T-helper 1 cell (primary cell): Measurements from ENCODE around the gene CAMK2N1.
"Not testable (repeated sequence)": the region's sequence is repeated elsewhere in the genome, so short reads cannot be mapped to it uniquely, and the experiment has no call there.

ENCODE experiments used
- DNase-seq, 5 donors: peaks; one replicate each; pipeline ENCODE4 v3.0.0-alpha.2; 2012 to 2020

Gene CAMK2N1

DNA sequence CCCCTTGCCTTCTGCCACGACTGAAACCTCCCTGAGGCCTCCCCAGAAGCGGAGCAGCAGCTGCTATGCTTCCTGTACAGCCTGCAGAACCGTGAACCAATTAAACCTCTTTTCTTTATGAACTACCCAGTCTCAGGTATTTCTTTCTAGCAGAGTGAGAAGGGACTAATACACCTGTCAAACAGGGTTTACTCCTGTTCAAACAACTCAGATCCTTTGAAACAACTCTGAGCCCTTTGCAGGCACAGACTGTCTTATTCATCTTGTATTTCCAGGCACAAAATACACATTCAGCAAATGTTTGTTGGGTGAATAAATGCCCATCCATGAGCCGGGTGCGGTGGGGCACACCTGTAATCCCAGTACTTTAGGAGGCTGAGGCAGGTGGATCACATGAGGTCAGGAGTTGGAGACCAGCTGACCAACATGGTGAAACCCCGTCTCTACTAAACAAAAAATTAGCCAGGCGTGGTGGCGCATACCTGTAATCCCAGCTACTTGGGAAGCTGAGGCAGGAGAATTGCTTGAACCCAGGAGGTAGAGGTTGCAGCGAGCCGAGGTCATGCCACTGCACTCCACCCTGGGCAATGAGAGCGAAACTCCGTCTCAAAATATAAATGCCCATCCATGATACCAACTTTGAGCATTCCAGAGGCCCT is 10.8 kb upstream of the CAMK2N1 start:
- DNase-seq = not testable (repeated sequence)

DNA sequence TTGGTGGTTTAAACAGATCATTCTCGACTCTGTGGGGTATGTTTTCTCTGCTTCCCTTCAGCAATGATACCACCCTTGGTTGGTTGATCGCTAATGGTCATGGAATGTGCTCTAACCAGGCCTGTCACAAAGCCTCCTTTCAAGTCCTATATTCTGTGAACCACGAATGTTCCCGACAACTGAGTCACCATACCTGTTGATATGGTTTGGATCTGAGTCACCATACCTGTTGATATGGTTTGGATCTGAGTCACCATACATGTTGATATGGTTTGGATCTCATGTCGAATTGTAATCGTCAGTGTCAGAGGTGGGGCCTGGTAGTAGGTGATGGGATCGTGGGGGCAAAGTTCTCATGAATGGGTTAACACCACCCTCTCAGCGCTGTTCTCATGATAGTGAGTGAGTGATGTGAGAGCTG is 10.2 kb upstream of the CAMK2N1 start:
- peak in 1 of 5 donors; percentile 14 for DNase-seq

GRCh38 chr1:20495661-20496060 is 9.7 kb upstream of the CAMK2N1 start:
- no peak for DNase-seq

GRCh38 chr1:20494609-20495311 is 8.8 kb upstream of the CAMK2N1 start:
- DNase-seq = no peak

DNA sequence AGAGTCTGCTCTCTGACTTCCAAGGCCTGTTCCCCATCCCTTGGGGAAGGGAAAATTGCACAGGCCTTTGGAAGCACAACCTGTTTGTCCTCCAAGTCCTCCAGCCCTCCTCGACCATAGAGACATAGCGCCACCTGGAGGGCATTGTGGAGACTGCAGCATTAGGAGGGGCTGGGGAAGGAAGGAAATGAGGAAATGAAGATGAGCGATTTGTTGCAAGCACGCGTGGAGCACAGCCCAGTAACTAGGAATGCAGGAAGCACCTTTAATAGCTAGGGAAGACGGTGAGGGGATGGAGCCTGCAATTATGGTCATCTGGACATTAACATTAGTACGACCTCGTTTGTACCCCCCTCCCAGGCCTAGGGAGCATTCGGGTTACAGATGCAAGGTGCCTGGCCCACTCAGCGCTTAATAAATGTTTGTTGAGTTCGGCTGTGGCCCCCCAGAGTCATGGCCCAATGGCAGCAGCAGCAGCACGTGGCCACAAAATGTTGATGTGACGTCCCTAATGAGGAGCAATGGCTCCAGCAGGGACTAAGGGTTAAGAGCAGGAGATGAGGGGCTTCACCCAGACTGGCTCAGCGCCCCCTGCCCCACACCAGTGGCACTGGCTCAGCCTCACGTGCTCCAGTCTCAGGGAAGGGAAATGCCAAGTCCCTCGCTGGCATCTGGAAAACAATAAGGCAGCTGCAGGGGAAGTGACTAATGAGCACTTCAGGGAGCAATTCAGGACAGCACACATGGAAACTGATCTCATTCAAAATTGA is 8.0 kb upstream of the CAMK2N1 start:
- peak; percentile 40 to 78 (median 70) for DNase-seq

- DNase-seq = no peak
Measured at GRCh38 chr1:20493309-20493708, 7.3 kb upstream of the CAMK2N1 start.

GRCh38 chr1:20492751-20493150 is 6.7 kb upstream of the CAMK2N1 start:
- DNase-seq = no peak

GRCh38 chr1:20491866-20492265 is 5.9 kb upstream of the CAMK2N1 start:
- DNase-seq = no peak

GRCh38 chr1:20491178-20491577 is 5.2 kb upstream of the CAMK2N1 start:
- DNase-seq = no peak

- DNase-seq = no peak
Measured at GRCh38 chr1:20487236-20487590, 1.2 kb upstream of the CAMK2N1 start.

- no peak for DNase-seq
Measured at GRCh38 chr1:20486457-20487235, 636 bp upstream of the CAMK2N1 start.

DNA sequence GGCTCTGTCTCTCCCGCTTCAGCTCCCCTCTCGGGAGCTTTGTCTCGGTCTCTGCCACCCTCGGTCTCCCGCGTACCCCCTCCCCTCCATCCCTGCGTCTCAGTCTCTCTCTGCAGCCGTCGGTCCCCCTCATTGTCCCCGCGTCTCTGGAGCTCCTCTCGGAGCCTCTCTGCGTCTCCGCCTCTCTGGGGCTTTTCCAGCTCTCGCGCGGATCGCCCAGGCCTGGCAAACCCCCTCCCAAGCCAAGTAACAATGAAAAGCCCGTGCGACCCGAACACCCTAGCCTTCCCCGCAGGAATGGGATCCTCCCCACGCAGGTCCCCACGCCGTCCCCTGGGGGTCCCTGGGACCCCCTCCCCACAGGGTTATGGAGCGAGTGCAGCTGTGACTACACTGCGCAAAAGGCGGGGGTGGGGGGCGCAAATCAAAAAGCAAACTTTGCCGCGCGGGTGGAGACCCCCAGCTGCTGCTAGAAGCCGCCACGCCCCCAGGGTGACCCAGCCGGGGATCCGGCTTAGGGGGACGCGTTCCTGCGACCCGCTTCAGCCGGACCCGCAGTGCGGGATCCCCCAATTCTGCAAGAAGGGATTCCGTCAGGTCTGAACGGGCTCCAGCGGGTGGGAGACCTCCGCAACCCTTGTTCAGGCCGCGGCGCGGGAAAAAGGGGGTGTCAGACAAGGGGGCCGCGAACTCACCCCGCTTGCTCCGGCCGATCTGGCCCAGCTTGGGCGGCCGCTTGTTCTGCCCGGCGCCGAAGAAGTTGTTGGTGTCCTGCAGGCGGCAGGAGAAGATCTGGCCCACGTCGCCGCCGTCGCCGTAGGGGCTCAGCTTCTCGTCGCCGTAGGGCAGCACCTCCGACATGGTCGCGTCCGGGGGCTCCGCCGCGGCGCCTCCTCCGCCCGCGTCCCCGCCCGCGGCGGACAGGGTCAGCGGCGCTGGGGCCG is 1.2 kb downstream of the CAMK2N1 start:
- DNase-seq = no peak

DNA sequence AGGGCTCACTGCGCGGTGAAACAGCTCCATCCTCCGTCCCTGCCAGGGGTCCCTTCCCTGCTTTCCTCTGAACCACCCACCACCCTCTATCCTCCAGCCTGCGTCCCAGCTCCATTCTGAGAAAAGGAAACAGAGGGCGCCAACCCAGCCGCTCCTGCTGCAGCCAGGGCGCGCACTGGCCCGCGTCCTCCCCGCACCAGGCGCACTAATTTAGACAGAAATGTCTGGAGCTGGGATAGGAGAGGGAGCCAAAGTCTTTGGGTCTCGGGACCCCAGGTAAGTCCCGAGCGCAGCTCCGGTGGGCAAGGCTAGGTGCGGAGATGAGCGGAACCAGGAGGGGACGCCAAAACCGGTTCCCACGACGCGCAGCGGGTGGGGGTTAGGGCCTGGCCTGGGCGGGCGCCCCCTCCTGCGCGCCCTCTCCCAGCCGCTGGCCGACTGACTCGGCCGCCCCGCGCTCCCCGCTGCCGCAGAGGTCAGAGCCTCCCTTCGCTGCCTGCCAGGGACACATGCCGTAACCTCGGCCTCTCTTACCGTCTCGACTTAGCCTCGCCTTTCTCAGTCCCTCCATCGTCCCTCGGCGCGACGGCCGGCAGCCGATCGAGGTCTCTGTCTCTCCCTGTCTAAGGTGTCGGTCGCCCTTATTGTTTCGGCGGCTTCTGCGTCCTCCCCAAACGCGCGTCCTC is 2.0 kb downstream of the CAMK2N1 start:
- no peak for DNase-seq

DNA sequence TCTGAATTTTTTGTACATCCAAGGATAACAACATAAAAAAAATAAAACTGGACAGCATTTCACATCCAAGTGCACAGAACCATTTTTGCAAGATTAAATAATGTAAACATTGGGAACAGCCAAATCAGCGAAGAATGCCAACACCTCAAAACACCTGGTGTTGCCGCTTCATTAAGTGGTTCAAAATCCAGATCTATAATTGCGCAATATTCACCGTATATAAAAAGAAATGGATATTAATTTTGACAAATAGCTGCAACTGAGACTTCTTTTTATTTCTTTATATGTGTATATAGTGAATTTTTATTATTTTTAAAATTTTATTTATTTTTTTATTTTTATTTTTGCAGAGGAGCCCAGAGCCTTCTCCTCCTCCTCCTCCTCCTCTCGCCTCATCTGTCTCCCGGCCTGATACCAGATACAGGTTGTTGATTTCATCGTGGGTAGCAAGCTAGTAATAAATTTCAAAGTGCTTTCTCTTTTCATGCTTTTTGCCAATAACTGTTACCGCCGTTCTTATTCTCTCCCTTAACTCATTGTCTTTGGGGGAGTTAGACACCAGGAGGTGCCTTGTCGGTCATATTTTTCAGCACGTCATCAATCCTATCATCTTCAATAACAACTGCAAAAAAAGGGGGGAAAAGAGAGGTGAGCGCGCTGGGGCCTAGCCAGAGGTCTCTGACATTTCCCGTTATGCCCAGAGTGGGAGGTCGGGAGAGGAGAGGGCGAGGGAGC is 2.7 kb downstream of the CAMK2N1 start:
- DNase-seq = no peak

DNA sequence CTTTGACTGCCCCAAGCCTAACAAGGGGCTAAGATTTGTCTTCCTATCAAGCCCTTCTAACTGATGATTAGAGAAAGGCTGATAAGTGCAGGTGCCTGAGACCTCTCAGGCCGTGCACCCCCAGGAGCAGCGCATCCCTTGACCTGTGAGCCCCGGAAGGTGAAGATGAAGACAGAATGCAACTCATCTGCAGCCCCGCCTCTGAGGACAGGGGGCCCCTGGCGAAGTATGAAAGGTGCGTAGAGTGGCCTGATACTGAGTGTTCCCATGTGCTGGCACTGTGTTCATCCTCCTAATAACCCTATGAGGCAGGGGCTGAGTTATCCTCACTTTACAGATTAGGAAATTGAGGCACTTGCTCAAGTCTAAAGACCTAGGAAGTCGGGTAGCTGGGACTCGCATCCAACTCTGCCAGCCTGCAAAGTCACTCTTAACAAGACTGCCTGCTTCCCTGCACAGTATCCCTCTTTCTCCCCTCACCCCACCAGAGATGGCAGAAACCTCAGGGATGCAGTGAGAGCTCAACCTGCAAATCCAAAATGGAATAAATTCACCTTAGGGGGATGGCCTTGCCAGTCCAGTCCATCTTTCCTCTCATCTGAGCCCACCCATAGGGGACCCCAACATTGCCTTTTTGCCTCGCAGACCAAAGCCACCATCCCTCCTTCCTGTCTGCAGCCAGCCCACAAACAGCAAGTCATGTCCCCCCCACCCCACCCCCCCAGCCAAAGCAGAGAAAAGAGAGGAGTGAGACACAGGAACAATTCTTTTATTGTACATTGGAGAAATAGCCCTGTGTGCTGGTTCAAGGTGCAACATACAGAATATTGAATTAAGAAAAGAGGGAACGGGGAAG is 4.1 kb downstream of the CAMK2N1 start:
- DNase-seq = no peak

GRCh38 chr1:20480951-20481617 is 4.9 kb downstream of the CAMK2N1 start:
- DNase-seq = no peak

DNA sequence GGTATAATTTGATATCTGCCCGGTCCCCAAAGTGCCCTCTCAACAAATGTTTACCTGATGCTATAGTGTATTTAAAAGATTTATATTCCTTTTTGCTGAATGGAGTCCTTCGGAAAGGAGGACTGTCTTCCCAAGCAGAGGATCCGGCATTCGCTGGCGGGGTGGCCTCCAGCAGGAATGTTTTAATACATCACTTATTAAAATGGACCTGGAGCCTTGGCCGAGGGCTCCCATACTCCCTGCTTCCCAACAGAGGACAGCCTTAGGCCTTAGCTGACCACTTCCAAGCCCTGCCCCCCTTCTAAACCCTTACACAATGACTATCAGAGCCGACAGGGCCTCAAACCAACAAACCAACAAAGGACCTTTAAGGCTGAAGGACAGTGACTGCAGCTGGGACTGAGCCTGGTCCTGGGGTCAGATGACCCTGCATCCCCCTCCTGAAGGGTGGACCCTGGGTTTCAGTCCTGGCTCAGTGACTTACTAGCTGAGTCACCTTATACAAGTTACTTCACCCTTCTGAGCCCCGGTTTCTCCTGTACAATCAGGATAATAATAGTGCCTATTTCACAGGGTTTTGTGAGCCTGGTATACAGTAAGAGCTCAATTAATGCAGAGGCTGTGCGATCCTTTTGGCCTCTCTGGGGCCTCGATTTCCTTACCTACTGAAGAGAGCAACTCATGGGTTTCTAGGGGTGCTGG is 5.6 kb downstream of the CAMK2N1 start:
- DNase-seq = no peak

GRCh38 chr1:20479840-20480239 is 6.2 kb downstream of the CAMK2N1 start:
- DNase-seq = no peak
